ENCODE measurements around the gene GPAT2. TPM values are rescaled to one million over a fixed set of nuclear protein-coding genes. Genes with fewer than 3 reads are reported as not detected.

The GPAT2 gene
- total RNA-seq, 1 experiment from 2014 or later = not detected

Other genes starting within 250 kb of the GPAT2 start
- 11.9 and 14.3 TPM in 2 replicates for gene ANKRD36C, start 43.1 kb downstream of the GPAT2 start, total RNA-seq (2014; rRNA removed; shearing (Covaris generic))
- gene ADRA2B, start 81.7 kb upstream of the GPAT2 start, total RNA-seq (2014; rRNA removed; shearing (Covaris generic)) = not detected in 2 replicates
- gene ASTL, start 103.6 kb upstream of the GPAT2 start, total RNA-seq (2014; rRNA removed; shearing (Covaris generic)) = not detected in 2 replicates
- 0.49 and 0.84 TPM in 2 replicates for gene DUSP2, start 110.5 kb upstream of the GPAT2 start, total RNA-seq (2014; rRNA removed; shearing (Covaris generic))
- gene STARD7, start 173.9 kb upstream of the GPAT2 start, total RNA-seq (2014; rRNA removed; shearing (Covaris generic)) = 131 and 142 TPM in 2 replicates
- gene TMEM127, start 231.1 kb upstream of the GPAT2 start, total RNA-seq (2014; rRNA removed; shearing (Covaris generic)) = 21.3 and 23.5 TPM in 2 replicates
- gene CIAO1, start 231.3 kb upstream of the GPAT2 start, total RNA-seq (2014; rRNA removed; shearing (Covaris generic)) = 116 and 147 TPM in 2 replicates

All from RPMI7951 (cell line).